HG03025 (cell line): Measurements from ENCODE around the gene FBLN5.

Experiments used
- ATAC-seq: cut with Tn5 transposase; IDR thresholded peaks from one replicate; pipeline ENCODE4 v1.9.1; 2021; ENCODE audit warnings: mild to moderate bottlenecking, moderate library complexity; ENCODE audit not compliant: unreplicated experiment, low FRiP score

FBLN5 gene

GRCh38 chr14:91947475-91948184 lies at the start of gene FBLN5:
Gene FBLN5 (minus strand): TSS chr14:91947694. CDS start chr14:91947229, 465 bp downstream.
- no peak for ATAC-seq

- ATAC-seq, result no peak
These were observed 49.5 kb upstream of the FBLN5 start for GRCh38 chr14:91996948-91997371.

- ATAC-seq, result no peak
These were observed 39.7 kb upstream of the FBLN5 start for GRCh38 chr14:91987192-91987591.

DNA sequence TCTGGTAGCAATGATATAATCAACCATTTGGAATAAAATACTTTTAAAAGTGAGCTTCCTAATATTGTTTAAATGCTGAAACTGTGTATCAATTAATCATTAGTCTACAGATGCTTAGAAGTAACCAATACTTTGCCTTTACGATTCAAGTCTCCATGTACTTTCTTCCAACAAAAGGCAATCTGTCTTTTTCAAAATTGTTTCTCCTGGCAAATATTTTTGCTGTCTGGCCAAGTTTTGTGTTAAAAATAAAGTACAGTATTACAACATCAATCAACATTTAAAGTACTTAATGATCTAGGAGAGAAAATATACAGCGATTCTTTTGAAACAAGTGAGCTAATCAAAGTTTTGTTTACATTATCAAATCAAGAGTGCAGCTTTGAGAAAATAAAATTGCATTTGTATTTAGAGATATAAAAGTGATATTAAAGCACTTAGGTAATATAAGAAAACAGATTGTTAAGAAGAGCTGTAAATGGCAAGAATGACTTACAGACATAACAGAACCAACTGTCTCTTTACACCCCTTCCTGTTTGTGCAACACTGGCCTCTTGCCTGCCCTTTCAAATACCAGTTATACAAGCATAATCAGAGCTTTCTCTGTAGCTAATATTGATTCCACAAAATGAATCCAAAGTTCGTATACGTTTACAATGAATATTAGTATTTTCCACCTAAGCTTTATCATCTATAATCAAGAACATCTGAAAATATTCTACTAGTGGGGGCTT lies 38.2 kb upstream of the FBLN5 start:
- no peak for ATAC-seq

DNA sequence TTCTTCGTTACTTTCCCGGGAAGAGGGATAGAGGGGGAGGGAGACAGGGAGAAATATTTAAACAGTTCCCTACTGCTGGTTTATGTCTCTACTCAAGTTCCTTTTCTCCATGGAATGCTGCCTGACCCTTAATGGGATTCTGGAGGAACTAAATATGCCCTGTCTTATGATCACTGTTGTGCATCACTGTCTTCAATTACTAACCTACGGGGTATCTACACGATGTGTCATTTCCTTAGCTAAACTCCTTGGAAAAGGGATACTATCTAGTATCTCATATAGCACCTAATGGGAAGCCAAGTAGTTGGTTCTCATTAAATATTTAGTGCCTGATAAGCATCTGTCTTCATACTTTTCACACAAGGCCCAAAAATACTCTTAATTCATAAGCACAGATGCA lies 37.5 kb upstream of the FBLN5 start:
- ATAC-seq, result no peak

DNA sequence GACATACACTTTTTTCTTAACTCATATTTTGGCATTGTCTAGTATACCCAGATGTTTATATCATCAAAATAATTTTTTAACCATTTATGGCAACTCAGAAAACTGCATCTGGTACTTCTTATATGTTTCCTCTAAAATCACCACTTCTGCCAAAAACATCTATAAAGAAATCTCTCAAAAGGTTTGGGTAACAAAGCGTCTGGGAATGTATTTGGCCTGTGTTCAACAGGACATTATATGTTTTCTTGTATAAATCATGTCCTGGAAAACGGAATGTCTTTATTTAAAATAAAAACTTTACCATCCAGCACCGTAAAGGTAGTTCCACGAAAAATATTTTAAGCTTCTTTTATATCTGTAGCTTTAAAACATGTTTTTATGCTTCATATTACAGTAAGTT lies 36.1 kb upstream of the FBLN5 start:
- ATAC-seq, result no peak

DNA sequence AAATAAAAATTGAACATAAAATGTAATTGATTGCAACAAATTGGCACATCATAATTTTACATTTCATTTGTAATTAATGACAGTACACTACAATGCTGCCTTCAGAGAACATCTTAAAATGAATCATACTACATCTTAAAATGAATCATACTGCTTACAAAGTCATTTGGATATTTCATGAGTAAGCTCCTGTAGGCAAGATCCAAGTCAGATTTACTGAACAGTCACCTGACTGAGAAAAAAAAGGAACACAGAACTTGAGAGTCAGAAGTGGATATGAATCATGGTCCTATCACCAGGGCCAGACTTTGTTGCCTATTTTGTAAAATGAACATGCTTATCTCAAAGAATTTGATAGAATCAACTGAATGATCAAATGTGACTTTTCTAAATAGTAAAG lies 32.7 kb upstream of the FBLN5 start:
- ATAC-seq, result no peak

DNA sequence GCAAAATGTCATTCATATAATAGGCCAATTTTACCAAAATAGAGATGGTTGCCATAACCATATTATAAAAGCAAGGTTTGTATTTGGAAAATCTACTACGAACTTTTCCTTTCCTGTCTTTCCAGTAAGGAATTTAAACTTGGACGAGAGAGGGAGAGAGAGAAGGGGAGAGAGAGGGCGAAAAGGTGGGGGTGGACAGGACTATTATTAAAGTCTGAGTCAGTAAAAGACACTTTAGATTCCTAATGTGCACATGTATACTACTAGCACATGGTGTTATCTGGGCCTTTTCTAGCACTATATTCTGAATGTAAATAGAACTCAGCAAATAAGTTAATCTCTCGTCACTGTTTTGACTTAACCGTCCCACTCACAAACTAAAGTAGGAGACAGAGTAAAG lies 30.4 kb upstream of the FBLN5 start:
- ATAC-seq, result no peak

GRCh38 chr14:91975763-91976162 lies 28.3 kb upstream of the FBLN5 start:
- no peak for ATAC-seq

DNA sequence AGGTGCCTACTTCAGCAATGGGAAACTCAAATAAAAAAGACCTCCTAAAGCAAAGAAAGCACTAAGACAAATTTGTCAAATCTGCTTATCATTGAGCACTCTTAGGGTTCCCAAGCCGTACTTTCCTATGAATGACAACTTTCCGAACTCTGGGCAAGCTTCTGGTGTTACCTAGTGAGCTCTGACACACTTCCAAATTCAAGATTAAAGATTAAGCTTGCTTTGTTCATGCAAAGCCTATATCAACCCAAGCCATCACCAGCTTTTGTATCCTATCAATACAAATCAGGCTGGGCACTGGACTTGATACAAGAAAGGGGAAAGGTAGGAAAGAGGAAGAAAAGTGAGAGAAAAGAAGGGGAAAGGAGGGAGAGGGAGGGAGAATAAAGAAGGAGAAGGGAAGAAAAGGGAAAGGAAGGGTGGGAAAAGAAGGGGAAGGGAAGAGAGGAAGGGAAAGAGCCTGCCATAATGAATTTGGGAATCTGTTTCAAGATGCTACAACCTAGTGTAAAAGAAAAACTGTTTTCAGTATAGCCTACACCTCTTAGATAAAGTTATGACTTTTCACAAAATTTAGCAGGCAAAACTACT lies 23.8 kb upstream of the FBLN5 start:
- no peak for ATAC-seq

- ATAC-seq, result no peak
These were observed 20.8 kb upstream of the FBLN5 start for GRCh38 chr14:91968280-91968679.

DNA sequence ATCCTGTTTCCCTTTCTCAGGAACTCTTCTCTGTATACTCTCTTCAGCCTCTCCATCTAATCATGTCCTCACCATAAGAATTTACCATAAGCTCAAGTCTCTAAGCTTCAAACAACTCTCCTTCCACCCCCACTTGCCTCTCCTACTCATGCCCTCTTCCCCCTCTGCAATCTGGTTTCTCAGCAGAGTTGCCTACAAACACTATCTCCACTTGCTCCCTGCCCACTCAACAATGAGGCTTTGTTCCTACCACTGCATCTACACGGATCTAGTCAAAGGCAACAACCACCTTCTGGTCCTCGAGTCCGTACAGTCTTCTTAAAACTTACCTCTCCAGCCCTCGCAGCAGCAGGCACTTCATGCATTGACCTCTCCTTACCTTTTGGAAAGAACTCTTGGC lies 17.2 kb upstream of the FBLN5 start:
- ATAC-seq, result no peak

- no peak for ATAC-seq
These were observed 16.5 kb upstream of the FBLN5 start for GRCh38 chr14:91964011-91964410.

GRCh38 chr14:91963465-91963864 lies 16.0 kb upstream of the FBLN5 start:
- ATAC-seq, result no peak

DNA sequence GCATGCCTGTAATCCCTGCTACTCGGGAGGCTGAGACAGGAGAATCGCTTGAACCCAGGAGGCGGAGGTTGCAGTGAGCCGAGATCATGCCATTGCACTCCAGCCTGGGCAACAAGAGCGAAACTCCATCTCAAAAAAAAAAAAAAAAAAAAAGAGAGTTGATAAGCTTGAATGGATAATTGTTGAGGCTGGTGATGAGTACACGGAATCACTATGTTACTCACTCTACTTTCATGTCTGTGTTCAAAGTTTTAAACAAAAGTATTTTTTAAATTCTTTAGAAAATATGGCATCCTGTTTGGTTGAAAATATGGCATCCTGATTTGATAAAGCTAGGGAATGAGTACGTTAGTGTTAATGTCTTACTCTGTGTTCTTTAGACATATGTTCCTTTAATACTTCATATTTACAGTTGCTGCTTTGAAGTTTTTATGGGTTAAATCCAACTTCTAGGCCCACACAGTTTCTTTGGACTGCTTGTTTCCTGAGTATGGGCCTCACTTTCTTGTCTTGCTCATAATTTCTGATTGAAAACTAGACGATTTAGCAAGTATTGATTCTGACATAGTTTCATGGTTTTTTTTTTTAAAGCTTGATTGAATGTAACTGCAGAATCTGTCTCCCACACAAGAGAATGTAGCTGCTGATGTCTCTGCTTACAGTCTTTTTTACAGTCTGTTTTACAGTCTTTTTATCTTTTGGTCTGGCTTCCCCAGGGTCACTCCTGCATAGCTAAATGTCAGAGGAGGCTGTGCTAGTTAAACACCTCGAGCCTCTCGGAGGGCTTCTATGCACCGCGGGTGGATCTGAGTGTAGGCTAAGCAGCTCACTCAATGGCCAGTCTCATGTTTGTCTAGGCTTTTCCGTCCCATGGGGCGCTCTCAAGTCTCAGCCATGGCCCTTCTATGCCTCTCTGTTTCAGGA lies 14.1 kb upstream of the FBLN5 start:
- ATAC-seq, result no peak

- no peak for ATAC-seq
These were observed 10.4 kb upstream of the FBLN5 start for GRCh38 chr14:91957876-91958313.

- ATAC-seq, result no peak
These were observed 9.1 kb upstream of the FBLN5 start for GRCh38 chr14:91956616-91957015.

- no peak for ATAC-seq
These were observed 7.7 kb upstream of the FBLN5 start for GRCh38 chr14:91955168-91955567.

DNA sequence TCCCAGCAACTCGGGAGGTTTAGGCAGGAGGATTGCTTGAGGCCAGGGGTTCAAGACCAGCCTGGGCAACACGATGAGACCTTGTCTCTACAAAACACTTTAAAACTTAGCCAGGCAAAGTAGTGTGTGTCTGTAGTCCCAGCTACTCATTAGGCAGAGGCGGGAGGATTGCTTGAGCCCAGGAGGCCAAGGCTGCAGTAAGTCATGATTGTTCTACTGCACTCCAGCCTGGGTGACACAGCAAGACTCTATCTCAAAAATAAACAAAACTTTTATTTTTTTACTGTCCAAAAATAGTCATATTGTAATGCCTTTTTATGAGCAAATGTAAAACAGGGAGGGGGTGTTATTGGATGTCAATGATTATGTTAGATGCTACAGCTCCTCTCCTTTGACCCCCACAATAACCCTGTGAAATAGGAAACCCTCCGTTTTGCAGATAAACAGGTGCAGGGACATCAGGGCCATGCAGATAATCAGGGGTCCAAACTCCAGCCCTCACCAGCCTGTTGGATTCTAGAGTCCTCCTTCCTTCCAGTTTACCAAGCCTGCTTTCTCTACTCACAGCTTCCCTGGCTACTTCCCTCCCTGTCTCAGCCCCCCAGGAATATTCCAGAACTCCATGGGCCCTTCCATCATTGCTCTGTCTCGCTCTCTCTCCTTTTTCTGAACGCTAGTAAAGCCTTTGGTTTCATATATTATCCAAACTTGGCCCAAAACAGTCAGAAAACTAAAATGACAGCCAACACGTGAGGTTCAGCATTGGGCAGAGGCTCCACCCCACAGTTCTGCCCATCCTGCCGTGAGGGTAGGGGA lies 5.9 kb upstream of the FBLN5 start:
- ATAC-seq, result no peak
